Ishikawa (cell line): ENCODE data around the gene GSG1L2.

ENCODE experiments used
- CEBPB ChIP-seq: IDR thresholded peaks from 2 replicates; pipeline ENCODE4 v1.6.1; 2012
- CREB1 ChIP-seq: IDR thresholded peaks from 2 replicates; pipeline ENCODE4 v1.6.1; 2012; ENCODE audit warnings: low read depth
- EGR1 ChIP-seq: IDR thresholded peaks from 2 replicates; pipeline ENCODE4 v1.6.1; 2012
- EP300 ChIP-seq: IDR thresholded peaks from 2 replicates; pipeline ENCODE4 v1.6.1; 2012; ENCODE audit warnings: borderline replicate concordance
- FOXM1 ChIP-seq: IDR thresholded peaks from 2 replicates; pipeline ENCODE4 v1.6.1; 2012; ENCODE audit warnings: low read depth, borderline replicate concordance
- MAX ChIP-seq: IDR thresholded peaks from 2 replicates; pipeline ENCODE4 v1.6.1; 2012
- NFIC ChIP-seq: IDR thresholded peaks from 2 replicates; pipeline ENCODE4 v1.6.1; 2012
- RAD21 ChIP-seq: IDR thresholded peaks from 2 replicates; pipeline ENCODE4 v1.6.1; 2012; ENCODE audit warnings: low read depth
- REST ChIP-seq: IDR thresholded peaks from 2 replicates; pipeline ENCODE4 v1.6.1; 2012; ENCODE audit warnings: low read depth, mild to moderate bottlenecking
- TAF1 ChIP-seq: IDR thresholded peaks from 2 replicates; pipeline ENCODE4 v1.6.1; 2012; ENCODE audit warnings: low read depth, mild to moderate bottlenecking
- TCF12 ChIP-seq: IDR thresholded peaks from 2 replicates; pipeline ENCODE4 v1.6.1; 2012; ENCODE audit warnings: low read depth
- USF1 ChIP-seq: IDR thresholded peaks from 2 replicates; pipeline ENCODE4 v1.6.1; 2012
- ZBTB7A ChIP-seq: IDR thresholded peaks from 2 replicates; pipeline ENCODE4 v1.6.1; 2012; ENCODE audit warnings: low read depth

- no peak for TF ChIP-seq NFIC
- TF ChIP-seq CEBPB = no peak
- no peak for TF ChIP-seq TCF12
- no peak for TF ChIP-seq TAF1
- TF ChIP-seq RAD21 = no peak
- no peak for TF ChIP-seq ZBTB7A
- no peak for TF ChIP-seq REST
- no peak for TF ChIP-seq USF1
- TF ChIP-seq FOXM1 = no peak
- no peak for TF ChIP-seq MAX
- no peak for TF ChIP-seq CREB1
- no peak for TF ChIP-seq EP300
- TF ChIP-seq EGR1 = no peak
Observed at GRCh38 chr17:9844153-9844552, 22.3 kb upstream of the GSG1L2 start.
